Endothelial cell of umbilical vein (primary cell): ENCODE results near the gene TSPAN14. TPM values are rescaled to one million over a fixed set of nuclear protein-coding genes. Genes with fewer than 3 reads are reported as not detected.

ENCODE experiments used
- BruUV-seq: library from RNA; stranded (reverse); fragments of 400-500 nt; replicated peaks from 2 replicates; lab custom pipeline; 2021; lab: Mats Ljungman, UMichigan
- CTCF ChIA-PET: fragments of 300-600, 350-600 bp; sonication (Branson Sonifier 250); formaldehyde crosslinking; loops from one replicate; lab custom pipeline; 2021; ENCODE audit warnings: antibody characterized with exemption, inconsistent platforms; lab: Charles Lee
- POLR2A ChIA-PET: fragments of 300-600, 350-600 bp; sonication (Branson Sonifier 250); formaldehyde crosslinking; loops from one replicate; lab custom pipeline; 2021; ENCODE audit warnings: antibody characterized with exemption, inconsistent platforms; lab: Charles Lee
- DNase-seq: peaks from one replicate; pipeline ENCODE4 v3.0.0-alpha.2; 2011; ENCODE audit warnings: low read depth, low spot score
- FAIRE-seq: peaks from 2 replicates; lab custom pipeline; 2011; peaks lifted over from hg19 to GRCh38; lab: Jason Lieb, UNC
- H2AFZ ChIP-seq: 2 replicates; pipeline ENCODE4 v1.6.0; 2012; ENCODE audit warnings: low read depth, low read length, control low read depth, inconsistent platforms
- H3K27ac ChIP-seq: 2 replicates; pipeline ENCODE4 v1.5.1; 2011; ENCODE audit warnings: low read depth, mild to moderate bottlenecking, control low read depth, low read length, moderate library complexity; ENCODE audit not compliant: insufficient read depth
- H3K27me3 ChIP-seq, 2 experiments: 2 replicates each; pipeline versions ENCODE4 v1.6.0 to v1.6.1; 2011; ENCODE audit warnings: low read length in 2 of 2, mixed read lengths in 1 of 2; ENCODE audit not compliant: control insufficient read depth in 2 of 2, insufficient read depth in 2 of 2
- H3K36me3 ChIP-seq, 2 experiments: 2 replicates in 1 of 2; 3 replicates in 1 of 2; pipeline ENCODE4 v1.5.1; 2011; ENCODE audit warnings: low read length in 2 of 2, mild to moderate bottlenecking in 1 of 2, moderate library complexity in 1 of 2; ENCODE audit not compliant: control insufficient read depth in 2 of 2, insufficient read depth in 2 of 2; ENCODE audit errors: extremely low read depth in 1 of 2
- H3K4me1 ChIP-seq: 3 replicates; pipeline ENCODE4 v1.5.1; 2011; ENCODE audit warnings: mild to moderate bottlenecking, low read length; ENCODE audit not compliant: control insufficient read depth, insufficient read depth; ENCODE audit errors: extremely low read depth
- H3K4me2 ChIP-seq: 2 replicates; pipeline ENCODE4 v1.6.1; 2011; ENCODE audit warnings: low read length, control low read depth, mixed read lengths; ENCODE audit not compliant: insufficient read depth
- H3K4me3 ChIP-seq, 3 experiments: fragments of 200-600 bp in 1 of 3; sonication (generic), shearing (Covaris generic) in 1 of 3; replicated peaks in 1 of 3; 2 replicates each; pipeline ENCODE4 v1.5.1; 2011 to 2016; ENCODE audit warnings: control low read depth in 3 of 3, low read length in 3 of 3, mild to moderate bottlenecking in 2 of 3, inconsistent platforms in 1 of 3, low read depth in 1 of 3, moderate library complexity in 1 of 3; ENCODE audit not compliant: insufficient read depth in 1 of 3
- H3K79me2 ChIP-seq: 2 replicates; pipeline ENCODE4 v1.6.0; 2012; ENCODE audit warnings: low read length, inconsistent platforms; ENCODE audit not compliant: control insufficient read depth, insufficient read depth
- H3K9ac ChIP-seq: replicated peaks from 2 replicates; pipeline ENCODE3; 2011; ENCODE audit warnings: low read length, control low read depth; ENCODE audit not compliant: insufficient read depth; ENCODE audit errors: extremely low read depth
- H3K9me1 ChIP-seq: replicated peaks from 3 replicates; pipeline ENCODE4 v1.6.0; 2011; ENCODE audit warnings: mild to moderate bottlenecking, low read length; ENCODE audit not compliant: control insufficient read depth, insufficient read depth; ENCODE audit errors: extremely low read depth
- H3K9me3 ChIP-seq: replicated peaks from 2 replicates; pipeline ENCODE4 v1.5.1; 2012; ENCODE audit warnings: low read length, inconsistent platforms; ENCODE audit not compliant: control insufficient read depth, insufficient read depth
- H4K20me1 ChIP-seq: replicated peaks from 2 replicates; pipeline ENCODE3; 2011; ENCODE audit warnings: mild to moderate bottlenecking, low read length; ENCODE audit not compliant: control insufficient read depth, insufficient read depth; ENCODE audit errors: extremely low read depth
- CTCF ChIP-seq, 2 donors: IDR thresholded peaks; 1 replicate in 1 of 2; 2 replicates in 1 of 2; pipeline ENCODE4 v1.5.1; 2011; ENCODE audit warnings: low read length in 2 of 2, mild to moderate bottlenecking in 2 of 2, moderate library complexity in 2 of 2, control low read depth in 1 of 2, inconsistent platforms in 1 of 2, low read depth in 1 of 2; ENCODE audit not compliant: insufficient read depth in 1 of 2; ENCODE audit errors: extremely low read depth in 1 of 2
- EZH2 ChIP-seq: IDR thresholded peaks from 2 replicates; pipeline ENCODE4 v1.6.1; 2012; ENCODE audit warnings: borderline replicate concordance, low read depth, mild to moderate bottlenecking, moderate library complexity, low read length, inconsistent platforms; ENCODE audit not compliant: severe bottlenecking
- FOS ChIP-seq: IDR thresholded peaks from 2 replicates; pipeline ENCODE4 v1.6.1; 2011; ENCODE audit warnings: mild to moderate bottlenecking, low read length, moderate library complexity, borderline replicate concordance; ENCODE audit not compliant: insufficient read depth
- GATA2 ChIP-seq: IDR thresholded peaks from 2 replicates; pipeline ENCODE4 v1.7.0; 2011; ENCODE audit warnings: low read depth, mild to moderate bottlenecking, moderate library complexity, mixed read lengths, low read length; ENCODE audit not compliant: insufficient read length, insufficient read depth
- JUN ChIP-seq: IDR thresholded peaks from 2 replicates; pipeline ENCODE4 v1.6.1; 2011; ENCODE audit warnings: borderline replicate concordance, low read depth; ENCODE audit not compliant: insufficient read length, insufficient read depth
- MYC ChIP-seq: IDR thresholded peaks from one replicate; pipeline ENCODE4 v1.6.1; 2011; ENCODE audit warnings: mild to moderate bottlenecking, low read depth, low read length
- POLR2A ChIP-seq: IDR thresholded peaks from 2 replicates; pipeline ENCODE4 v1.6.1; 2012; ENCODE audit warnings: low read depth, mild to moderate bottlenecking, control low read depth, low read length
- POLR2AphosphoS5 ChIP-seq: IDR thresholded peaks from 2 replicates; pipeline ENCODE4 v1.6.1; 2012; ENCODE audit warnings: low read depth, mild to moderate bottlenecking, control low read depth, low read length, moderate library complexity; ENCODE audit not compliant: insufficient read depth
- dilution Hi-C: fragments of 300-500 bp; cut with MboI; formaldehyde crosslinking; loops from one replicate; pipeline ENCODE4 v1.15.0; 2019; ENCODE audit warnings: low sequenced_read_pairs; ENCODE audit not compliant: extremely low pct_ligation_motif_present
- intact Hi-C: fragments of 100-400 bp; cut with micrococcal nuclease; formaldehyde crosslinking; loops from one replicate; pipeline ENCODE4 v1.10.0; 2022
- polyA plus RNA-seq, 4 experiments: library from polyadenylated mRNA; depleted of rRNA in 3 of 4; stranded (reverse) in 3 of 4; unstranded in 1 of 4; fragments of >200 nt; gene quantifications; 2 replicates each; pipeline versions ENCODE4 v1.2.1 to v1.2.3, GENCODE V29; 2011 to 2012; ENCODE audit warnings: missing spikeins in 1 of 4
- total RNA-seq: library from RNA; stranded (reverse); gene quantifications from 2 replicates; pipeline ENCODE4 v1.2.3, GENCODE V29; 2021
- TF ChIP-seq, protein P1 (sequence below): IDR thresholded peaks from 2 replicates; pipeline ENCODE4 v1.6.1; 2011; ENCODE audit not compliant: insufficient read depth, insufficient read length

TSPAN14 gene
- total and polyA plus RNA-seq, 2 donors (not counting 3 experiments of a cell fraction or from before 2014, with no cell fraction given): 210 to 242 TPM

DNA sequence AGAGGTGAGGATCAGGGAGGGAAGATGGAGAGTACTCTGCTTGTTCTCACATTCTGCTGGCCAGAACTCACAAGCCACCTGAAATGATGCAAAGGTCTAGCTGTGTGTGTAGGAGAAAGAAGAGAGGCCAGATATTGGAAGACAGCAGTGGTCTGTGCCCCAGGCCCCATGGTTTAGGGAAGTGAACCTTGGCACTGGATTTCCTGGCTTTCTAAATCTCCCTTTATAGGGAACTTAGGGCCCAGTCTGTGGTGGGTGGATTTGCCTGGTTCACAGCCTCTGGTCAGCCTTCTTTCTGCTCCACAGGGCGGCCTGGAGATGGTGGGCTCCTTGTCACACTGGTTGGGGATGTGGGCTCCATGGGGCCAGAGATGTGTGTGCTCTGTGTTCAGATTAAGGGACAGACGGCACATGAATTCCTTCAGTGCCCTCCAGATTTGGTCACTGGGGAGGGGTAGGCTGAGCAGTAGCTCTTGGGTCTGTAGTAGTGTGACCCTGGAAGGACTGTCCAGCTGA, 74.1 kb downstream of the TSPAN14 start:
- no peak for DNase-seq
- no peaks in the 10 kb centered on the region for H3K4me1 ChIP-seq
- H3K9me3 ChIP-seq: no peaks in the 10 kb centered on the region
- no peaks in the 10 kb centered on the region for H3K36me3 ChIP-seq
- no peak overlapping the region for H3K9ac ChIP-seq
- H2AFZ ChIP-seq: no peak overlapping the region
- no peaks in the 10 kb centered on the region for H4K20me1 ChIP-seq
- H3K4me2 ChIP-seq: no peak overlapping the region
- no TSS peak for BruUV-seq
- H3K27me3 ChIP-seq: no peaks in the 10 kb centered on the region
- no peak for FAIRE-seq
- no peak overlapping the region for H3K27ac ChIP-seq
- CTCF ChIA-PET: interaction anchor here (1.0 to 1.4 kb wide), 3 partner anchors 23 to 145 kb away, joined by 3 to 6 read pairs (median 4); no protein-coding TSS in a partner anchor
- POLR2A ChIA-PET: no interaction called here
- no peaks in the 10 kb centered on the region for H3K9me1 ChIP-seq
- dilution Hi-C loops: no loop called here
- no peaks in the 10 kb centered on the region for H3K79me2 ChIP-seq
- TF ChIP-seq MYC: no peak
- TF ChIP-seq POLR2AphosphoS5: peak; percentile 32
- intact Hi-C loops: no loop called here
- no peak overlapping the region for H3K4me3 ChIP-seq

GRCh38 chr10:80528901-80529300, 74.8 kb downstream of the TSPAN14 start:
- H3K79me2 ChIP-seq: no peaks in the 10 kb centered on the region
- TF ChIP-seq POLR2AphosphoS5 (no peak), POLR2A (no peak), JUN (no peak), EZH2 (no peak), CTCF (IDR thresholded peaks at IDR 0.05; ENCODE audit: extremely low read depth in 1 of 2, insufficient read depth in 1 of 2, low read depth in 1 of 2, low read length in 2 of 2) (no peak), FOS (no peak), GATA2 (no peak), MYC (no peak)
- TF ChIP-seq, protein P1, sequence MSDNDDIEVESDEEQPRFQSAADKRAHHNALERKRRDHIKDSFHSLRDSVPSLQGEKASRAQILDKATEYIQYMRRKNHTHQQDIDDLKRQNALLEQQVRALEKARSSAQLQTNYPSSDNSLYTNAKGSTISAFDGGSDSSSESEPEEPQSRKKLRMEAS: no peak
- H2AFZ ChIP-seq: no peak overlapping the region
- H3K4me1 ChIP-seq: no peaks in the 10 kb centered on the region
- no peak overlapping the region for H3K4me3 ChIP-seq
- H3K4me2 ChIP-seq: no peak overlapping the region
- intact Hi-C loops: no loop called here
- H3K9me1 ChIP-seq: no peaks in the 10 kb centered on the region
- H3K9ac ChIP-seq: no peak overlapping the region
- ChIA-PET POLR2A (no interaction called here), CTCF (interaction anchor here (1.0 to 1.4 kb wide), 3 partner anchors 23 to 146 kb away, joined by 3 to 6 read pairs (median 4); no protein-coding TSS in a partner anchor)
- dilution Hi-C loops: no loop called here
- DNase-seq (no peak), FAIRE-seq (no peak)
- H3K27ac ChIP-seq: no peak overlapping the region
- no TSS peak for BruUV-seq
- no peaks in the 10 kb centered on the region for H3K36me3 ChIP-seq
- H4K20me1 ChIP-seq: no peaks in the 10 kb centered on the region
- no peaks in the 10 kb centered on the region for H3K27me3 ChIP-seq
- H3K9me3 ChIP-seq: no peaks in the 10 kb centered on the region
